Measurements from ENCODE around the gene ANAPC5.

Gene ANAPC5

GRCh38 chr12:121261398-121261797, 90.8 kb downstream of the ANAPC5 start:
- Histone ChIP-seq H3K36me3 (ENCODE audit: insufficient read depth, low read length) (peaks cover 50% of the 10 kb centered on the region), H3K27me3 (ENCODE audit: control insufficient read depth, insufficient read depth, low read length) (no peaks in the 10 kb centered on the region), H3K4me3 (ENCODE audit: low read length) (no peak overlapping the region)

GRCh38 chr12:121260091-121260490, 92.1 kb downstream of the ANAPC5 start:
- H3K4me1 ChIP-seq (ENCODE audit: control insufficient read depth, insufficient read depth, low read length): no peaks in the 10 kb centered on the region
- peaks cover 53% of the 10 kb centered on the region for H3K36me3 ChIP-seq (ENCODE audit: insufficient read depth, low read length)

More at GRCh38 chr12:121261398-121261797, 90.8 kb downstream of the ANAPC5 start:
- no peaks in the 10 kb centered on the region for H3K4me1 ChIP-seq (ENCODE audit: control insufficient read depth, insufficient read depth, low read length)
- no peak overlapping the region for H3K4me2 ChIP-seq (ENCODE audit: low read length)
- no peaks in the 10 kb centered on the region for H3K9me3 ChIP-seq (replicated peaks; ENCODE audit: low read length)
- no peak overlapping the region for H3K9ac ChIP-seq (ENCODE audit: low read depth, low read length)

GRCh38 chr12:121259074-121259473, 93.1 kb downstream of the ANAPC5 start:
- H3K4me1 ChIP-seq (ENCODE audit: control insufficient read depth, insufficient read depth, low read length): no peaks in the 10 kb centered on the region
- peaks cover 61% of the 10 kb centered on the region for H3K36me3 ChIP-seq (ENCODE audit: insufficient read depth, low read length)
- H3K4me2 ChIP-seq (ENCODE audit: low read length): no peak overlapping the region
- H3K9ac ChIP-seq (ENCODE audit: low read depth, low read length): no peak overlapping the region
- H3K9me3 ChIP-seq (replicated peaks; ENCODE audit: low read length): no peaks in the 10 kb centered on the region
- H3K27me3 ChIP-seq (ENCODE audit: control insufficient read depth, insufficient read depth, low read length): no peaks in the 10 kb centered on the region
- no peak overlapping the region for H3K4me3 ChIP-seq (ENCODE audit: low read length)

More at GRCh38 chr12:121260091-121260490, 92.1 kb downstream of the ANAPC5 start:
- Histone ChIP-seq H3K9ac (ENCODE audit: low read depth, low read length) (no peak overlapping the region), H3K4me3 (ENCODE audit: low read length) (no peak overlapping the region), H3K4me2 (ENCODE audit: low read length) (no peak overlapping the region), H3K27me3 (ENCODE audit: control insufficient read depth, insufficient read depth, low read length) (no peaks in the 10 kb centered on the region), H3K9me3 (replicated peaks; ENCODE audit: low read length) (no peaks in the 10 kb centered on the region)

Data from skeletal muscle satellite cell (primary cell).